Medulla oblongata (tissue), 1 donor: ENCODE results near the gene TMEM151B.
"Not testable (repeated sequence)": the region's sequence is repeated elsewhere in the genome, so short reads cannot be mapped to it uniquely, and the experiment has no call there.

Experiments
- DNase-seq: peaks from one replicate; pipeline ENCODE4 v3.0.0-alpha.2; 2015; ENCODE audit errors: extremely low spot score

Gene TMEM151B

DNA sequence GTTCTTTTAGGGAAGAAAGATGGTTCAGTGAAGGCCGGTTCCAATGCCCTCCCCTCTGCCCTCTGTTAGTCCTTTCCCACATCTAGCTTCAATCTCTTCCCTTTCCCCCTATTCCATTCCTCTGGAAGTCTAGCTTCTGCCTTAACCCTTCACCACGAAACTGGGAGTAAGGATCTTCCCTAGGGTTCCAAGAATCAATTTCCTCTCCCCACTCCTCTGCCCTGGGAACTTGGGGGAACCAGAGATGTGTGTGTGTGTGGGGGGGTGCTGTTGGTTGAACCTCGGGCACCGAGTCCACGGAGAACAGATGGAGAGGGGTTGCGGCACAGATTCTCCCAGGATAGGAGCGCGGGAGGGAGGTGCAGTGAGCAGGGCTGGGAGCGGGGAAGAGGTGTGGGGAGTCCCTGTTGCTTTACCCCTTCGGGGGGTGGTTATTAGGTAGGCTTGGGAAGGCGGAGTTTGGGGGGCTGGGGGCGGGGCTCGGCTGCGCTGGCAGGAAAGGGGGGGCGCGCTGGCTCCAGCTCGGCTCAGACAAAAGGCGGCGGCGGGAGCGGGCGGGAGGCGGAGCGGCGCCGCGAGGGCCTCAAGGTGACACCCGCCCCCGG lies at the start of gene TMEM151B:
TSS of gene TMEM151B (plus strand) at position 530 of the 605 bp plus-strand sequence. CDS start 293 bp downstream, outside the sequence.
- DNase-seq: no peak

DNA sequence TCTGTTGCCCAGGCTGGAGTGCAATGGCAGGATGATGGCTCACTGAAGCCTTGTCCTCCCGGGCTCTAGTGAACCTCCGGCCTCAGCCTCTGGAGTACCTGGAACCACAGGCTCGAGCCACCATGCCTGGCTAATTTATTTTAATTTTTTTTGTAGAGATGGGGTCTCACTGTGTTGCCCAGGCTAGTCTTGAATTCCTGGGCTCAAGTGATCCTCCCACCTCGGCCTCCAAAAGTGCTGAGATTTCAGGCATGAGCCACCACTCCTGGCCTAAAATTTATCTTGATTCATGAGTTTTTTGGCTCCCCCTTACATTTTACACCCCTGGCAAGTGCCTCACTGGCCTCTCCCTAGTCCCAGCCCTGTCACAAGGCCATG lies 49.3 kb upstream of the TMEM151B start:
- no peak for DNase-seq

DNA sequence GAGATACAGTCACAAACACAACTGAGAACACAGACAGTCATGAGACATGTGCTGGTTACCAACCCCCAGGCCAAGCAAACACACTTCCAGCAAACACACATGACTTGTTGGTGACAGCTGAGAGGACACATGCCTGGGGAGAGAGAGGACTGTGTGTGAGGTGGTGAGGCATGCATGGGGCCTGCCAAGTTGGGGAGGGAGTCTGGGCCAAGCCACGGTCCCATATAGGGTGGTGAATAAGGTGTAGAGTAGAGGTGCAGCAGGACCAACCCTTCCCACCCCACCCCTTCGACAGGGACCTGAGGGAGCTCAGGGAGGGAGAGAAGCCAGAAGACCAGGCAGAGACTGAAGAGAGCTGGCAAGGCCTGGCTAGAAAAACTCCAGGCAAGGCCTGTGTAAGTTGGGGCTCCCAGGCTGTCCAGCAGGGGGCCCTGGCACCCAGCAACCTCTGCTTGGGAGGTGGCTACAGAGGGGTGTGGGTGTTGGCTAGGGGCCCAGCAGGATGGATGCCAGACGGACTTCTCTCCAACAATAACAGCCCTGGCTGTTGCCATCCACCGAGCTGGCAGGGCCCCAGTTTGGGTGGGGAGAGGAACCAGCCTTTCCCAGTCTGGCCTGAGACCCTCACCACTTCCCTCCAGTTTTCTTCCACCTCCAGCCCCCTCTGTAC lies 48.8 kb upstream of the TMEM151B start:
- DNase-seq: peak; percentile 84

DNA sequence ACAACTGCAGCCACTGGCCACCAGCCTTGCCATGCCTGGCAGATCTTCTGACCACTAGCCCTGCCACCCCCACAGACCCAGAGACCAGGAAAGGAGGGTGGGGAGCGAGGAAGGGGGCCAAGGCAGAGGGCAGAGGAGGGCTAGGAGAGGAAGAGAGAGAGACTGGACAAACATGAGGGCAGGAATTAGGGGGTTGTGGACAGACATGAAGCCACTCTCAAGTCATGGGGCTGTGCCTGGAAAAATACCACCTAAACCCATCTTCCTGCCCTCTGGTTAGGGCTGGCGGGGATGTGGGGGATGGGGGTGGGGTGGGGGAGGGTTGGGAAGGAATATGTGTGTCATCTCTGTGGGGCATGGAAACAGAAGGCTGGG lies 48.3 kb upstream of the TMEM151B start:
- no peak for DNase-seq

DNA sequence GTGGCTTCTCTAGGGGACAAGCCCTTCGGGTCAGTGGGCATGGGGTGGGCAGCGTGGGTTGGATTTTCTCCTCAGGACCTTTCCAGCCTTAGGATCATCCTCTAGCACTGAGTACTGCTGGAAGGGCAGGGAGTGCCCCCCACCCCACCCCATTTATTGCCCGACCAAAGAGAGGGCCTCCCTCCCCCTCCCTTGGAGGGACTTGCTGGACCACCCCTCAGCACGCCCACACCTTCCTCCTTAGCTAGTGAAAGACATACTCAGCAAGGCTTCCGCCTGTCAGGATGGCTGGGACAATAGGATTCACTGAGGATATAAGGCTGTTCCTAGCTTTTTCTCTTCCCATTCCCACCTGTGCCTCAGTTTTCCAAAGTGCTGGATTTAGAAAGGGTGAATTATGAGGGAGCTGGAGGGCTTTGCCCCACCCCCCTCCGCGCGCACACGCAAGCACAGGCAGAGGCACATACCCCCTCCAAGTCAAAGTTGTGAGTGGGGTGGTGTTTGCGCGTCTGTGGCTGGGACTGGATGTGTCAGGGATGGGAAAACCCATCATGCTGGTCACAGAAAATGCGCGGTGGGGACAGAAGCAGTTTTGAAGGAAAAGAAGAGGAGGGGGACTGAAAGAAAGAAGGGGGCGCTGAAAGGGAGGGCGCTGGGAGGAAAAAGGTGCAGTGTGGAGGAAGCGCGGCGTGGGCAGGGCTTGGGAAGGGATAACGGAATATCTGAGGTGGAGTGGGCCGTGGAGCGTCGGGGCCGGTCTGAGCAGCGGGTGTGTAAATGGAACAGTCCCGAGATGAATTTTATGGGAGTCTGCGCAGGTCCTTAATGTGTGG lies 47.5 kb upstream of the TMEM151B start:
- DNase-seq: no peak

DNA sequence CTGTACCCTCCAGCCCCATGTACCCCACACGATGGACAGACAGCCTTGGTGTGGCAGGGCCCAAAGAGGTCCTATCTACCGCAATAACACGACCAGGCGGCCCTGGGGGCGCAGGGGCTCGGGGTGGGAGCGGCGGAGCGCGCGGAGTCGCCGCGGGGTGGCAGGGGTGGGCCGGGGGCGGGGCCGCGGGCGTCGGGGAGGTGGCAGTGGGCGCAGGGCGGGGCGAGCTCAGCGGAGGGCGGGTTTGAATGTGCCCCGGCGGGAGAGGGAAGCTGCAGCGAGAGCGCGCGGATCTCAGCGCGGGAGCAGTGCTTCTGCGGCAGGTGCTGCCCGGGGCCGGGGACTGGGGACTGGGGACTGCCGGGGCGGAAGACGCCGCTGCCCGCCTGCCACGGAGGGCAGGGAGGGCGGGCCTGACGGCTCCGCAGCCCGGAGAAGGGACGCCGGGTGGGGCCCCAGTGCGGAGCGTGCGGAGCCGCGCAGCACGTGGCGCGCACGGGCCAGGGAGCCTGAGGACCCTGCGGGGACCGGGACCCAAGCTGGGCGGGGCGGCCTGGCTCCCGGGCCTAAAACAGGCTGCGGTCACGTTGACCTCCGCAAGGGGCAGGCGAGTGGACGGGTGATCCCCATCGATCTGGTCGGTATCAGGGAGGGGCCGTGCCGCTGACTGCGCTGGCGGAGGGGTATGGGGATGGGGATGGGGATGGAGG lies 46.8 kb upstream of the TMEM151B start, which contains the start of gene SLC29A1:
TSS of gene SLC29A1 (plus strand) at position 277 of the 710 bp plus-strand sequence. CDS start 3,719 bp downstream, outside the sequence.
- DNase-seq: peak; percentile 63

DNA sequence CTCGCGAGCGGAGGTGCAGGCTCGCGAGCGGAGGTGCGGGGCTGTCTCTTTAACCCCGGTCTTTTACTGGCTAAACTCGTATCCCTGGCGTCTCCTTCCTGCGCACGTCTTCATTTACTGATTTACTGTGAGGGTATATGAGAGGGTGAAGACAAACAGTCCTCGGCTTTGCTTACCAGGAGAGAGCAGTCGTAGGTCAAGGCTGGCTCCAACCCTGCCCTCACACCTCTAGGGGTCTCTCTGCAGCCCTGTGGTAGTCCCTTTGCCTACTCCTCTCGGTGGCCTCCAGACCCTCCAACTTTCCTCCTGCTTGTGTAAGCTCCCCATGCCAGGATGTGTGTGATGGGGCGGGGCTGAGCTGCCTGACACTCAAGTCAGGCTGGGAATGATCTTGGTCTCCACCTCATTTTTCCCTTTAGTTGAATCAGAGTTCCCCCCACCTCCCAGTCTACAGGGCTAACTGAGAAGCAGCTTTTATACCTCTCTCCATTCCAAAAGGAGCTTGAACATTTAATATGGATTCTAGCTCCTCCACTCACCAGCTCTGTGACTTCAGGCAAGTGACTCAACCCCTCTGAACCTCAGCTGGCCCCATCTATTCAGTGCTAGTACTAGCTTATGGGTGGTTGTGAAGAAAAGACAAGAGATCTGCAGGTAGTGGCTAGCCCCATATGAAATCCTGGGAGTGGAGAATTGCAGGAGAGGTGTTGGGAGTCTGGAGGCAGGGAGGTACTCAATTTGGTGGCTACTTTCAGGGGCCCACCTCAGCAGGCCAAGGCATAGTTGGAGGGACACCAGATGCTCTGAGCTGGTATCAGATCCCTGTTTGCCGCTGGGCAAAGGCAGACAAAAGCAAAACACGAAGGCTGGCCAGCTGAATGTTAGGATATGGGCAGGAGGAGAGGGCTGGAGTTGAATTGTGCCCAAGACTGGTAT lies 46.0 kb upstream of the TMEM151B start:
- no peak for DNase-seq

DNA sequence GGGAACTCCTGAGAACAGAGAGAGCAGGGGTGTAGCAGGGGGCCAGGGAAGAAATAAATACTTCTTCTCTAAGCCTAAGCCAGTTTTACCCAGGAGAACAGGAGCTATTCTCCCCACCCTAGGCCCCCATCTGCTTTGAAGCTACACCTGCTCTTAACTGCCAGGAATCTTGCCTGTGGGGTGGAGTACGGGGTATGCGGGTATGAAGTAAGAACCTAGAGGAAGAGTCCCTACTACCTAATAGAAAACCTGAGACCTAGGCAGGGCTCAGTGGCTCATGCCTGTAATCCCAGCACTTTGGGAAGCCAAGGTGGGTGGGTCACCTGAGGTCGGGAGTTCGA lies 45.3 kb upstream of the TMEM151B start:
- DNase-seq: no peak

DNA sequence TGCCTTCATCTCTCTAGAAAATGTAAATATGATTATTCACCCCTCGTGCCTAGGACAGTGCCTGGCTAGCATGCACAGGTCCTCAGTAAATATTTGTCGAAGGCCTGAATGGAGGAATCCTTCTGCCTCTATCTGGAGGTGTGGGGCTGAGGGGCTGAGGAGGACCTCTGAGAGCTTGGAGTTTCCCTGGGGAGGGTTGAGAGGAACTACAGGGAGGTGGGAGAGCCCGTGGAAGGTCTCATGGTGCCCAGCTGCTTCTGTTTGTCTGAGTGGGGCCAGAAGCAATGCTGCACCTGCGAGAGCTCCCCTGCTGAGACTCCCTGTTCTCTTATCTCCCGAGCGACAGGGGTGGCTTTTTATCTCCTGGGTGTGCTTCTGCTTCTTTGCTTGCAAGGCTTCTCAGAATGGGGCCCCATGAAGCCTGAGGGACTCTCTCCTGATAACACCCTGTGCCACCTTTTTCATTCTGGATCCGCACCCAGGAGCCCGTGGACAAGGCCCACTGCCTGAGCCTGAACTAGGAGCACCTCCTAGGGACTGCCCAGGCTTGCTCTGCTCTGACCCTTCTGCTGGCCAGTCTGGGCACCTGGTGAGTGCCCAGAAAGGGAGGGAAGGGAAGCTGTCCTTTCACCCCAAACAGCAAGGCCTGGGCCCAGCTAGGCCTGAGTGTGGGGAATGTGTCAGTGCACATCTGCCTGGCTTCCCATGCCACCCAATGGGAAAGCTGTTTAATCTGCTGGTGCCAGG lies 44.5 kb upstream of the TMEM151B start:
- DNase-seq: no peak

DNA sequence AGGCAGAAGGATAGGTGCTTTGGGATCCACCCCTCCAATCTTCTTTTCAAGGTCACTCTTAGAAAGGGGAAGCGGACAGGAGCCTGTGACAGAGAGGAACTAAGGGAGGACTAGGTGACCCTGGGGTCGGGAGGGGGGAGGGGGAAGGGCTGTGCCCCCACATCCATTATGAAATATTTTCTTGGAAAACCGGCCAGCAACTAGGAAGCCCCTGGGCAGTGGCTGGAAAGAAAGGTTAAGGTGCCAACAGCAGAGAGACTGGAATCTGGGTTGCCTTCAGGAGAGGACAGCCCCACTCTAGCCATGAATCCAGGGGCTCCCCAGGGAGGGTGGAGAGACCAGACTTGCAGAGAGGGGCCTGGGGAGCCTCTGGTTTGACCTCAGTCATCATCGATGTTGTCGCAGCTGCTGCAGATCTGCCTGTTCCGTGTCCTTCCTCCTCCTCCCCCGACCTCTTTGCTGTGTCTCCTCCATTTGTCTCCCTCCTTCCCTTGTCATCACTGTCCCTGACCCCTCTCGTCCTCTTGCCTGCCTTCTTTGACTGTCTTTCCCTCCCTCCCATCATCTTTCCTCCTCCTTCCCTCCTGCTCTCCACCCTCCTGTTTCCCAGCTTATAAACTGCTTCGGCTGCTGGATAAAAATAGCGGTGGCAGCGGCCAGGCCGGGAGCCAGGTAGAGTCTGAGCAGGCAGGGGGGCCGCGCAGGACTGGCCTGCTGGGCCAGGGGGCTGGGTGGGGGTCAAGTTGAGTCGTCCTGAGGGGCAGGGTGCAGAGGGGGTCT lies 43.7 kb upstream of the TMEM151B start:
- DNase-seq: no peak

DNA sequence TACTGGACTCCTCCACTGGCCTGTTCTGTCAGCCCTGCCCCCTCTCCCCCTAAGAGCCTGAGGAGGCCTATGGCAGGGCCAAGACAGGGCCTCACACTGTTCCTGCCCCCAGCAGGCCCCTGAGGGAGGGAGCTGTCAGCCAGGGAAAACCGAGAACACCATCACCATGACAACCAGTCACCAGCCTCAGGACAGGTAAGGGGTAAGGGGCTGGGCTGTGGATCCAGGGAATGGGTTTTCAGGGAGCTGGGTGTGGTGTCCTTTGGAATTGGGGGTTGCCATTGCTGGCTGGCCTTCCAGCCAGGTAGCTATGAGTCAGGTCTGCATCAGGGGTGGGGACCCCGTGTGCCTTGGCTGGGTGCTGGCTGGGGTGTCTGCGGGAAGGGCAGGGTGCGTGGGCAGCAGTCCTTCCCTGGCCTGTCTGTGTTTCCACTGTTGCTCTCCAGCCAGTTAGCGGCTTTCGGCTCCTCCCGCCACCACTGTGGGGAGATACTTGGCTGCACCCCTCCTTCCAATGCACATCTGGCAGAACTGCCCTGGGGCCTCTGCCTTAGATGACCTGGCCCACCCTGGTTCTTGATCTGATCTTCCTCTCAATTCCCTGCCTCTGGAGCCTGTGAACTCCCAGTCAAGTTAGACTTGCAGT lies 43.0 kb upstream of the TMEM151B start:
- no peak for DNase-seq

DNA sequence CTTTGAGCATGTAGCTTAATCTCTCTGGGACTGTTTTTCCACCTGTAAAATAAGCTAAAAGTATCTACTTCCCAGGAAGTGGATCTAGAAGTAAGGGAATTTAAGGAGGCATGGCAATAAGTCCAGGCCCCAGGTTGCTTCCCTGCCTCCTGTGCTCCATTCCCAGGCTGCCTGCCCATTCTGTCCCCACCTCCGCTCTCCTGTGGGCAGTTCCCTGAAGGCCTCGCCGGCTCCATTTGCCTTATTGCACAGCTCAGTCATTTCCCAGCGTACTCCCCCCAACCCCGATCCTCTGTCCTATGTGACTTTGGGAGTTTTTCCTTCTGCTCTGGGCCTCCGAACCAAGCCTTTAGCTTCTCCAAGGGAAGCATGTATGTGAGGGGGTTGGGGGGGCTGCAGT lies 42.2 kb upstream of the TMEM151B start:
- DNase-seq: no peak

DNA sequence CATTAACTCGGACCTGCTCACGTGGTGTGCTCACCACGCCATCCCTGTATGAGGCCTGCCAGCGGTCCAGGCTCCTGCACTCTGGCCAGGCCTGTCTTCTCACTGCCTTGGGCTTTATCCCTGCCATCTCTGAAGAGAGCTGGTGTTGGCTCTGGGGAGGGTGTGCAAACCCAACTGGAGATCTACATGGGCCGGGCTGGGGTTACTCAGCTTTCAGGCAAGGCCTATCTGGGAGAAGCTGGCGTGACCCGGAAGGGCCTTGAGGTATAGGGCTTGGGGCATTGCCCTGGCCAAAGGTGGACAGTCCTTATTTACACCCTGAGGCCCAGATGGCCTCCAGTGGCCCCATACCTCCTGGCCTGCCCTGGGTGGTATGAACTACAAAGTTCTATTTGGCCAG lies 41.8 kb upstream of the TMEM151B start:
- DNase-seq: no peak

DNA sequence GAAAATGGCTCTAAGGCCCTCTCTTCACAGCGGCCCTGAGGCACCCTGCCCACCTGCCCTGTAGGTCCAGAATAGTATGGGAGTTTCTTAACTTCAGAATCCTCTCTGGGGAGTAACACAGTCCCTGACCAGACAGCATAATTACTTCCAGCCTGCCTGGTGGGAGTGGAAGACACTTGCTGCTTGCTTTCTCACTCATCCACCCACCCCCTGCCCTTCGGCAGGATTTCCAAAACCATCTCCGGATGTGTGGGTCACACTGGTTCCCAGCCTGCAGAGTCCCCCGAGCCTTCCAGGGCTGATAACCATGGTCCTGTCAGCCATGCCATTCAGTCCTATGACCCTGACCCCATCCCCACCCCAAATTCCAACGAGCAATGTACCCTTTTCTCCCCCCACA lies 41.4 kb upstream of the TMEM151B start:
- DNase-seq: no peak

DNA sequence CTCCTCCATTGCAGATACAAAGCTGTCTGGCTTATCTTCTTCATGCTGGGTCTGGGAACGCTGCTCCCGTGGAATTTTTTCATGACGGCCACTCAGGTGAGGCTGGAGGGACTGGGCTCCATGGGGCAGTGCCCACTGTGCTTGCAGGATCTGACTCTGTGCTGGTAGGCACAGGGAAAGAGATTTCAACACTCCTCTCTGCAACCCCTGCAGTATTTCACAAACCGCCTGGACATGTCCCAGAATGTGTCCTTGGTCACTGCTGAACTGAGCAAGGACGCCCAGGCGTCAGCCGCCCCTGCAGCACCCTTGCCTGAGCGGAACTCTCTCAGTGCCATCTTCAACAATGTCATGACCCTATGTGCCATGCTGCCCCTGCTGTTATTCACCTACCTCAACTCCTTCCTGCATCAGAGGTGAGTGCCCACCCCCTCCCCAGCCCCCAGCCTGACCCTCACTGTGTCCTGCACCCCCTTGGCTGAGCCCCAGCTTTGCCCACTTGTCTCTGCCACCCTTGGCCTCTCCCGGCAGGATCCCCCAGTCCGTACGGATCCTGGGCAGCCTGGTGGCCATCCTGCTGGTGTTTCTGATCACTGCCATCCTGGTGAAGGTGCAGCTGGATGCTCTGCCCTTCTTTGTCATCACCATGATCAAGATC lies 40.7 kb upstream of the TMEM151B start:
- no peak for DNase-seq

DNA sequence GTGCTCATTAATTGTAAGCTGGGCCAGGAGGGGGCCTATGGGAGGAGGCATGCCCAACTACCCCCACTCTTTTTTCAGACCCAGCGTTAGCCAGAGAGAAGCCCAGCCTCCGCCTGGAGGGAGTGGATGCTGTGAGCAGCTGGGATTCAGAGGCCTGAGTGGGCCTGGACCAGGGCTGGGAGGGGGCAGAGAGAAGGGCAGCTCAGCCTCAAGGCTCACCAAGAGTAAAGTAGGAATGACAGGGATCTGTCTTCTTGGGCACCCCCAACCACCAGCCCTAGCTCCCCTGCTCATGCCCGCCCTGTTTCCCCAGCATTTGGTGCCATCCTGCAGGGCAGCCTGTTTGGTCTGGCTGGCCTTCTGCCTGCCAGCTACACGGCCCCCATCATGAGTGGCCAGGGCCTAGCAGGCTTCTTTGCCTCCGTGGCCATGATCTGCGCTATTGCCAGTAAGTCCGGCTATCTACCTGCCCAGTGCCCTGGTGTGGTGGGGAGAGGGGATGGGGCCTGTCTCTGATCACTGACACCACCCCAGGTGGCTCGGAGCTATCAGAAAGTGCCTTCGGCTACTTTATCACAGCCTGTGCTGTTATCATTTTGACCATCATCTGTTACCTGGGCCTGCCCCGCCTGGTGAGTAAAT lies 40.1 kb upstream of the TMEM151B start:
- DNase-seq: no peak

DNA sequence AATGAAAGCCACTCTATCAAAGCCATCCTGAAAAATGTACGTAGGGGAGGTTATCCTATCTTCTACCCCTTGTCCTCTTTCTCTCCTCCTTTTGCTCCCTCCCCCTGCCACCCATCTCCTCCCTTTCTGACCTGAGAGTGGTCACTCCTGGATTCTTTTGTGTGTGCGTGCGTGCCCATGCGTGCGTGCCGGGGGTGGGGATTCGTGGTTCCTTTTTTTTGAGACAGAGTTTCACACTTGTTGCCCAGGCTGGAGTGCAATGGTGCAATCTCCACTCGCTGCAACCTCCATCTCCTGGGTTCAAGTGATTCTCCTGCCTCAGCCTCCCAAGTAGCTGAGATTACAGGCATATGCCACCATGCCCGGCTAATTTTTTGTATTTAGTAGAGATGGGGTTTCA lies 38.8 kb upstream of the TMEM151B start:
- not testable (repeated sequence) for DNase-seq
